Erythroblast (primary cell): ENCODE measurements around the gene RMND1.

Experiments used
- GATA1 ChIP-seq: IDR thresholded peaks from 2 replicates; pipeline ENCODE4 v1.6.1; 2011; ENCODE audit warnings: low read depth, mild to moderate bottlenecking, control low read depth, low read length, moderate library complexity
- POLR2A ChIP-seq: IDR thresholded peaks from 2 replicates; pipeline ENCODE4 v1.6.1; 2011; ENCODE audit warnings: mild to moderate bottlenecking, low read length

- TF ChIP-seq POLR2A (no peak), GATA1 (no peak)
These were observed 71.7 kb downstream of the RMND1 start for GRCh38 chr6:151379933-151380847.
